Tibial nerve (tissue), 4 donors: ENCODE results near the gene BUB1.

ENCODE experiments used
- EP300 ChIP-seq, 2 donors: sonication (generic); formaldehyde crosslinking; IDR thresholded peaks; one replicate each; pipeline ENCODE4 v1.6.1; 2017; ENCODE audit warnings: antibody characterized with exemption in 2 of 2, mild to moderate bottlenecking in 1 of 2
- POLR2A ChIP-seq, 2 donors: fragments of 450-650 bp; IDR thresholded peaks; one replicate each; pipeline ENCODE4 v1.6.1; 2017; ENCODE audit warnings: antibody characterized with exemption in 2 of 2, mild to moderate bottlenecking in 2 of 2, moderate library complexity in 2 of 2
- TF ChIP-seq, protein P1 (sequence below), 5 experiments: fragments of 200-600 bp in 3 of 5; fragments of 450-650 bp in 2 of 5; sonication (generic) in 3 of 5; IDR thresholded peaks; one replicate each; pipeline ENCODE4 v1.5.1; 2016 to 2019; ENCODE audit warnings: antibody characterized with exemption in 5 of 5, mild to moderate bottlenecking in 3 of 5, moderate library complexity in 2 of 5

DNA sequence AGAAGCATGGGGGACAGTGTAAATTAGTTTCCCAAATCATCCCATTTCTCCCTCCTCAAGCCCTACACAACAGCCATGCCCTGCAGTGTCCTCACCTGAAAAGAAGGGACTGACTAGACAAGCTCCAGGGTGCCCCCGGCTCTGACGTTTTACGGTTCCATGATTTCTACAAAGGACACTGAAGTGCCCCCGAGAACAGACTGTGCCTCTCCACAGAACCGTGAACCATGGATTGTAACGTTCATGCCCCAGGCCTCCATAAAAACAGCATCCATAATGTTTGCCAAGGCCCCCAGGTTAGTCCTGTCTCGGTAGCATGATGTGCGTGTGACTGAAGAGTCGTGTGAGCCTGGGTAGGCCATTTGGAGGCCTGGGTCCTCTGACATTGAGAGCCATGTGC lies 47.5 kb upstream of the BUB1 start:
- no peak for TF ChIP-seq POLR2A (IDR thresholded peaks at IDR 0.05)
- TF ChIP-seq, protein P1, sequence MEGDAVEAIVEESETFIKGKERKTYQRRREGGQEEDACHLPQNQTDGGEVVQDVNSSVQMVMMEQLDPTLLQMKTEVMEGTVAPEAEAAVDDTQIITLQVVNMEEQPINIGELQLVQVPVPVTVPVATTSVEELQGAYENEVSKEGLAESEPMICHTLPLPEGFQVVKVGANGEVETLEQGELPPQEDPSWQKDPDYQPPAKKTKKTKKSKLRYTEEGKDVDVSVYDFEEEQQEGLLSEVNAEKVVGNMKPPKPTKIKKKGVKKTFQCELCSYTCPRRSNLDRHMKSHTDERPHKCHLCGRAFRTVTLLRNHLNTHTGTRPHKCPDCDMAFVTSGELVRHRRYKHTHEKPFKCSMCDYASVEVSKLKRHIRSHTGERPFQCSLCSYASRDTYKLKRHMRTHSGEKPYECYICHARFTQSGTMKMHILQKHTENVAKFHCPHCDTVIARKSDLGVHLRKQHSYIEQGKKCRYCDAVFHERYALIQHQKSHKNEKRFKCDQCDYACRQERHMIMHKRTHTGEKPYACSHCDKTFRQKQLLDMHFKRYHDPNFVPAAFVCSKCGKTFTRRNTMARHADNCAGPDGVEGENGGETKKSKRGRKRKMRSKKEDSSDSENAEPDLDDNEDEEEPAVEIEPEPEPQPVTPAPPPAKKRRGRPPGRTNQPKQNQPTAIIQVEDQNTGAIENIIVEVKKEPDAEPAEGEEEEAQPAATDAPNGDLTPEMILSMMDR (IDR thresholded peaks at IDR 0.05) = no peak
- TF ChIP-seq EP300 (IDR thresholded peaks at IDR 0.05) = no peak
